ENCODE results near the gene RAB3IL1. TPM values are rescaled to one million over a fixed set of nuclear protein-coding genes. Genes with fewer than 3 reads are reported as not detected.

Gene RAB3IL1
- total RNA-seq, 1 experiment from 2014 or later: 3.0 TPM

DNA sequence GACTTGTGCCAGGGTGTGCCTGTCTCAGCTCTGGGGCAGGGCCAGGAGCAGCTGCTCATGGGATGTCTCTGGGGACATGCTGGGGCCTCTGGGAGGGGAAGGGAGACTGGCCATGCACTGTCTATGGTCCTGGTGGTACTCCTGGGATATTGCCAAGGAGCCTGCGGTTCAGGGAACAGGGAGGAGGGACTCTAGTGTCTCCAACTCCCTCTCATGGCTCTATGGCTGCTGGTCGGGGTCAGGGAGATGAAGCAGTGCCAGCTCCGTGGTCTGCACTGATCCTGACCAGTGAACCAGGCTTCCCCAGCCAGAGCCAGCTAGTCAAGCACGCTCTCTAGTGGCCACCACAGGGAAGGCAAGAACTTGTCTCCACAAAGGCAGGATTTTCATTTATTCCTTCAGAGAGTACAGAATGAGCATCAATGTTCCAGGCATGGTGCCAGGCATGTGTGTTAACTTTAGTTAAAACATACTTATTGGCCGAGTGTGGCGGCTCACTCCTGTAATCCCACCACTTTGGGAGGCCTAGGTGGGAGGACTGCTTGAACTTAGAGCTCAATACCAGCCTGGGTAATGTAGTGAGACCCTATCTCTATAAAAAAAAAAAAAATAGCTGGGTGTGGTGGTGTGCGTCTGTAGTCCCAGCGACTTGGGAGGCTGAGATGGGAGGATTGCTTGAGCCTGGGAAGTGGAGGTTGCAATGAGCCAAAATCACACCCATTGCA lies 30.3 kb upstream of the RAB3IL1 start:
- peak; percentile 86 to 88 for DNase-seq (ENCODE audit: low read depth in 1 of 2, low spot score in 2 of 2)
- no peaks in the 10 kb centered on the region for H3K27me3 ChIP-seq (replicated peaks)
- no peak overlapping the region for H3K27ac ChIP-seq
- no peaks in the 10 kb centered on the region for H3K36me3 ChIP-seq
- no peaks in the 10 kb centered on the region for H3K9me3 ChIP-seq (replicated peaks)
- H3K4me3 ChIP-seq: no peak overlapping the region
- H3K4me1 ChIP-seq (replicated peaks): peaks cover 19% of the 10 kb centered on the region

DNA sequence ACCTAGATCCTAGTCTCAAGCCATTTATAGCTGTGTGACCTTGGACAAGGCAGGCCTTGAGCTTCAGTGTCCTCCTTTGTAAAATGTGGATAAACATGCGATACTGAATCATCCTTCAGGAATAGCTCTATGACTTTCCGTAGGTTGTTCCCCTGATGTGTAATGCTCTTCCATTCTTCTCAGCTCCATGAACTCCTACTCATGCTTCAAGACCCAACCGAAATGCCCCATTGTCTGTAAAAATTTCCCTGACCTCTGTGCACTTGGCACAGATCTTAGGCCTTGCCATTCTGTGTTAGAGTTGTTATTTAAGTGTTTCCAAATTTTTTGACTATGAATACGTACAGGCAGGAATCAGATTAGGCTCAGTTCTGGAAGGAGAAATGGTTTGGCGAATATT lies 29.5 kb upstream of the RAB3IL1 start:
- no peak overlapping the region for H3K27ac ChIP-seq
- DNase-seq (ENCODE audit: low read depth in 1 of 2, low spot score in 2 of 2): no peak
- no peaks in the 10 kb centered on the region for H3K36me3 ChIP-seq
- H3K4me3 ChIP-seq: no peak overlapping the region
- no peaks in the 10 kb centered on the region for H3K27me3 ChIP-seq (replicated peaks)
- H3K9me3 ChIP-seq (replicated peaks): no peaks in the 10 kb centered on the region
- peaks cover 19% of the 10 kb centered on the region for H3K4me1 ChIP-seq (replicated peaks)

GRCh38 chr11:61945191-61945590 lies 27.8 kb upstream of the RAB3IL1 start:
- H3K36me3 ChIP-seq: no peaks in the 10 kb centered on the region
- H3K27ac ChIP-seq: no peak overlapping the region
- H3K4me3 ChIP-seq: no peak overlapping the region
- H3K27me3 ChIP-seq (replicated peaks): no peaks in the 10 kb centered on the region
- H3K4me1 ChIP-seq (replicated peaks): peaks cover 18% of the 10 kb centered on the region
- DNase-seq (ENCODE audit: low read depth in 1 of 2, low spot score in 2 of 2): peak in 1 of 2 experiments; percentile 35
- H3K9me3 ChIP-seq (replicated peaks): no peaks in the 10 kb centered on the region

DNA sequence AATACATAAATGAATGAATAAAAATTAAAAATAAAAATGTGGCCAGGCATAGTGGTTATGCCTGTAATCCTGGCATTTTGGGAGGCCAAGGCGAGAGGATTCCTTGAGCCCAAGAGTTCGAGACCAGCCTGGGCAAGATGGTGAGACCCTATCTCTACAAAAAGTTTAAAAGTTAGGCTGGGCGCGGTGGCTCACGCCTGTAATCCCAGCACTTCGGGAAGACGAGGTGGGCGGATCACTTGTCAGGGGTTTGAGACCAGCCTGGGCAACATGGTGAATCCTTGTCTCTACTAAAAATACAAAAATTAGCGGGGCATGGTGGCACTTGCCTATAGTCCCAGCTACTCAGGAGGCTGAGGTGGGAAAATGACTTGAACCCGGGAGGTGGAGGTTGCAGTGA lies 23.1 kb upstream of the RAB3IL1 start:
- no peak for DNase-seq (ENCODE audit: low read depth in 1 of 2, low spot score in 2 of 2)
- Histone ChIP-seq H3K4me1 (replicated peaks) (no peaks in the 10 kb centered on the region), H3K27me3 (replicated peaks) (no peaks in the 10 kb centered on the region)

DNA sequence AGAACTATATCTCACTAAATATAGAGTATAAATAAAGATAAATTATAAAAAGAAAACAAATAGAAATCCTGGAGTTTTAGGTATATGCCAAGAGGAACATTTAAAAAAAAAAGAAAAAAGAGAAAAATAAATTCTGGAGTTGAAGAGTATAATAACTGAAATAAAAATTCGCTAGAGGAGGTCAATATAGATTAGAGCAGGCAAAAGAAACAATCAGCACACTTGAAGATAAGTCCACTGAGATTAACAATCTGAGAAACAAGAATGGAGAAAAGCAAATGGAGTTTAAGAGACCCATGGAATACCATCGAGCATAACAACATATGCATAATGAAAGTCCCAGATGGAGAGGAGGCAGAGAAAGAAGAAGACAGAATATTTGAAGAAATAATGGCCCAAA lies 18.5 kb upstream of the RAB3IL1 start:
- H3K4me3 ChIP-seq: no peak overlapping the region
- H3K4me1 ChIP-seq (replicated peaks): no peaks in the 10 kb centered on the region
- H3K36me3 ChIP-seq: no peaks in the 10 kb centered on the region
- DNase-seq (ENCODE audit: low read depth in 1 of 2, low spot score in 2 of 2): no peak
- H3K27me3 ChIP-seq (replicated peaks): no peaks in the 10 kb centered on the region
- H3K9me3 ChIP-seq (replicated peaks): peaks cover 7% of the 10 kb centered on the region; the same call in 1 of the 2 replicates
- no peak overlapping the region for H3K27ac ChIP-seq

More for the DNA sequence above, 23.1 kb upstream of the RAB3IL1 start:
- H3K36me3 ChIP-seq: no peaks in the 10 kb centered on the region
- no peak overlapping the region for H3K27ac ChIP-seq
- H3K9me3 ChIP-seq (replicated peaks): peaks cover 3% of the 10 kb centered on the region; the same call in 1 of the 2 replicates
- no peak overlapping the region for H3K4me3 ChIP-seq

- Histone ChIP-seq H3K27ac (no peak overlapping the region), H3K27me3 (replicated peaks) (no peaks in the 10 kb centered on the region), H3K36me3 (no peaks in the 10 kb centered on the region), H3K9me3 (replicated peaks) (0 out of 2 replicates have a peak, but pooled peaks cover 3% of the 10 kb centered on the region), H3K4me1 (replicated peaks) (no peaks in the 10 kb centered on the region), H3K4me3 (no peak overlapping the region)
- DNase-seq (ENCODE audit: low read depth in 1 of 2, low spot score in 2 of 2): no peak
These were observed 13.6 kb upstream of the RAB3IL1 start for GRCh38 chr11:61930933-61931332.

- Histone ChIP-seq H3K4me1 (replicated peaks) (peaks cover under 1% of the 10 kb centered on the region; the same call in 1 of the 2 replicates), H3K9me3 (replicated peaks) (0 out of 2 replicates have a peak, but pooled peaks cover 3% of the 10 kb centered on the region), H3K36me3 (no peaks in the 10 kb centered on the region), H3K27ac (no peak overlapping the region), H3K4me3 (no peak overlapping the region), H3K27me3 (replicated peaks) (no peaks in the 10 kb centered on the region)
- DNase-seq (ENCODE audit: low read depth in 1 of 2, low spot score in 2 of 2): no peak
These were observed 11.2 kb upstream of the RAB3IL1 start for GRCh38 chr11:61928606-61929005.

GRCh38 chr11:61927501-61927900 lies 10.1 kb upstream of the RAB3IL1 start:
- no peaks in the 10 kb centered on the region for H3K36me3 ChIP-seq
- H3K9me3 ChIP-seq (replicated peaks): no peaks in the 10 kb centered on the region
- no peak for DNase-seq (ENCODE audit: low read depth in 1 of 2, low spot score in 2 of 2)
- no peak overlapping the region for H3K4me3 ChIP-seq
- H3K27me3 ChIP-seq (replicated peaks): no peaks in the 10 kb centered on the region
- no peak overlapping the region for H3K27ac ChIP-seq
- H3K4me1 ChIP-seq (replicated peaks): peaks cover 11% of the 10 kb centered on the region

- DNase-seq (ENCODE audit: low read depth in 1 of 2, low spot score in 2 of 2): no peak
- Histone ChIP-seq H3K9me3 (replicated peaks) (no peaks in the 10 kb centered on the region), H3K27me3 (replicated peaks) (no peaks in the 10 kb centered on the region), H3K36me3 (no peaks in the 10 kb centered on the region), H3K4me3 (no peak overlapping the region), H3K27ac (no peak overlapping the region), H3K4me1 (replicated peaks) (peaks cover 15% of the 10 kb centered on the region)
These were observed 8.9 kb upstream of the RAB3IL1 start for GRCh38 chr11:61926235-61926634.

GRCh38 chr11:61925736-61926135 lies 8.4 kb upstream of the RAB3IL1 start:
- DNase-seq (ENCODE audit: low read depth in 1 of 2, low spot score in 2 of 2): no peak
- H3K4me3 ChIP-seq: no peak overlapping the region
- H3K36me3 ChIP-seq: no peaks in the 10 kb centered on the region
- H3K9me3 ChIP-seq (replicated peaks): no peaks in the 10 kb centered on the region
- H3K27ac ChIP-seq: no peak overlapping the region
- no peaks in the 10 kb centered on the region for H3K27me3 ChIP-seq (replicated peaks)
- H3K4me1 ChIP-seq (replicated peaks): peaks cover 15% of the 10 kb centered on the region

DNA sequence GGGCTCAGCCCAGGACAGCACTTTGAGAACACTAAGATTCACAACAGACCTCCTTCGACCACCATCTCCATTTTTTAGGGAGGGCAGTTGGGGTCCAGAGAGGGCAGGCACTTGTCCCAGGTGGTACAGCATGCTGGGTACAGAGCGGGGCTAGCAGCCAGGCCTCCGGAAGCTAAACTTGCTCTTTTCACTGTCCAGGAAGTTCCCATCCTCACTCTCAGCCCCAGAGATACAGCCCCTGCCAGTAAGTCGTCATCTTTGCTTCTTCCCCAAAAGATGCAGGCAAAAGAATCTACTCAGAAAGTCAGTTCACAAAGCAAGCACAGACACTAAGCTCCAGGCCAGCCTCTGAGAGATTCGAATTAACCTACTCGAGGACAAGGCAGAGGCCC lies 6.7 kb upstream of the RAB3IL1 start:
- Histone ChIP-seq H3K9me3 (replicated peaks) (no peaks in the 10 kb centered on the region), H3K4me3 (no peak overlapping the region), H3K4me1 (replicated peaks) (peaks cover 25% of the 10 kb centered on the region), H3K27ac (no peak overlapping the region), H3K27me3 (replicated peaks) (no peaks in the 10 kb centered on the region), H3K36me3 (no peaks in the 10 kb centered on the region)
- no peak for DNase-seq (ENCODE audit: low read depth in 1 of 2, low spot score in 2 of 2)

DNA sequence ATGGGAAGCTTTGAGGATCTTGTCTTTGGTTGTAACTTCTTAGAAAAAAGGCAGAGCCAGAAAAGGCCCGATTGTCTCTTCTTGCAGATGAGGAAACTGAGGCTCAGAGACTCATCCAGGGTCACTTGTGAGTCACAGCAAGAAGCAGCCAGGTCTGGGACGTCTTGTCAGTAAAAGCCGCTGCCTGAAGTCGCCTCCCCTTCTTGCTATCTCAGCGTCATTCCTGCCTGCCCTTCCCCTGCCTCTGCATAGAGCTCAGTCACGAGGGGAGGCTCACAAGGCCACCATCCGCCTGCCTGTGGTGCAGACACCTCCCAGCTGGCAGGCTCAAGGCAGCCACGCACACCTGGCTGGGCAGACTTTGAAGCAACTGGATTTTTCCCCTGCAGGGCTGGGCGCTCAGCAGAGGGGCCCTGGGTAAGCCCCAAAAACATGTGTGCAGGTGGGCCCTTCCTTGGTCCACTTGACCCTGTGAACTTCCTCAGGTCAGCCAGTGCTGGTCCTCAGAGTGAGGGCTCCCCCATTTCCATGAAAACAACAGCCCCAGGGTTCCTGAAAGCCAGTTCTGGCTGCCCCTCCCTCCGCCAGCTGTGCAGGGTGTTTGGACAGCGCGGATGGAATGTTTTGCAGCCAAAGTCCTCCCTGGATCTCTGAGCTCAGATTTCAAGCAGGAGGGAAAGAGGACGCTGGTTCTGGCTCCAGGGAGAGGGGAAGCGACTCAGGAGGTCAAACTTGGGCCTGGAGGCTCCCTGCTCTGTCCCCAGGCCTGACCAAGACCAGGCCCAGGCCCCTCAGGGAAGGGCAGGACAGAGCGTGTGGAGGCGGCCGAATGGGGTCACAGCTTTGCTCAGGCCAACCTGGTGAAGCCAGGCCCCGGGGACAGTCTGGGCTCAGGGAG lies 6.0 kb upstream of the RAB3IL1 start:
- H3K27ac ChIP-seq: no peak overlapping the region
- peaks cover 31% of the 10 kb centered on the region for H3K4me1 ChIP-seq (replicated peaks)
- no peaks in the 10 kb centered on the region for H3K27me3 ChIP-seq (replicated peaks)
- no peak for DNase-seq (ENCODE audit: low read depth in 1 of 2, low spot score in 2 of 2)
- H3K9me3 ChIP-seq (replicated peaks): no peaks in the 10 kb centered on the region
- no peak overlapping the region for H3K4me3 ChIP-seq
- no peaks in the 10 kb centered on the region for H3K36me3 ChIP-seq

- no peaks in the 10 kb centered on the region; the same call in 1 of the 2 replicates for H3K9me3 ChIP-seq (replicated peaks)
- H3K27ac ChIP-seq: no peak overlapping the region
- H3K4me1 ChIP-seq (replicated peaks): peaks cover 40% of the 10 kb centered on the region
- H3K36me3 ChIP-seq: no peaks in the 10 kb centered on the region
- H3K4me3 ChIP-seq: no peak overlapping the region
- DNase-seq (ENCODE audit: low read depth in 1 of 2, low spot score in 2 of 2): peak; percentile 58 to 81
- H3K27me3 ChIP-seq (replicated peaks): no peaks in the 10 kb centered on the region
These were observed 5.2 kb upstream of the RAB3IL1 start for GRCh38 chr11:61922539-61922938.

DNA sequence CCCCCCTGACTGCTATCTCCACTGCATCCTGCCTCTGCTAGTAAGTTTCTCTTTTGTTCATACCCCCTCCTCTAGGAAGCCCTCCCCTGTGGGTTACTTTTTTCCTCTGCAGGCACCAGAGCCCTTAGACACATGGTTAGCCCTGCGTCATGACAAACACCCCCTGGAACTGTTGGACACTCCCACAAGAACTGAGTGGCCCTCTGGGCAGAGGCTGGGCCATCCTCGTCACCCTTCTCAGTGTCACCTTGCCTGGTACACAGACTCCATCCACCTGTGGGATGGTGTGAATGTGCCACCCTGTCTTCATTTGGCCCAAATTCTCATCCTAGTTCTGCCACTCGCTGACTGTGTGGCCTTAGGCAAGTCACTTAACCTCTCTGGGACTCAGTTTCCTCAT lies 4.1 kb upstream of the RAB3IL1 start:
- Histone ChIP-seq H3K27ac (no peak overlapping the region), H3K36me3 (peaks cover 3% of the 10 kb centered on the region; the same call in 1 of the 2 replicates), H3K27me3 (replicated peaks) (no peaks in the 10 kb centered on the region), H3K4me1 (replicated peaks) (peaks cover 49% of the 10 kb centered on the region), H3K9me3 (replicated peaks) (no peaks in the 10 kb centered on the region; the same call in 1 of the 2 replicates), H3K4me3 (no peak overlapping the region)
- DNase-seq (ENCODE audit: low read depth in 1 of 2, low spot score in 2 of 2): no peak

Measured in SJSA1 (cell line).